Suprapubic skin (tissue), 4 donors: ENCODE results near the gene SIK3.

Experiments
- POLR2A ChIP-seq, 2 donors: fragments of 450-650 bp; IDR thresholded peaks; one replicate each; pipeline ENCODE4 v1.6.1; 2017; ENCODE audit warnings: antibody characterized with exemption in 2 of 2, mild to moderate bottlenecking in 2 of 2, moderate library complexity in 2 of 2
- POLR2AphosphoS5 ChIP-seq, 3 donors: sonication (generic); formaldehyde crosslinking; IDR thresholded peaks; one replicate each; pipeline ENCODE4 v1.6.1; 2017; ENCODE audit warnings: antibody characterized with exemption in 3 of 3
- TF ChIP-seq, protein P1 (sequence below), 2 donors: fragments of 200-600 bp in 1 of 2; fragments of 450-650 bp in 1 of 2; sonication (generic) in 1 of 2; IDR thresholded peaks; one replicate each; pipeline ENCODE4 v1.5.1; 2016 to 2019; ENCODE audit warnings: antibody characterized with exemption in 2 of 2, mild to moderate bottlenecking in 1 of 2, moderate library complexity in 1 of 2

DNA sequence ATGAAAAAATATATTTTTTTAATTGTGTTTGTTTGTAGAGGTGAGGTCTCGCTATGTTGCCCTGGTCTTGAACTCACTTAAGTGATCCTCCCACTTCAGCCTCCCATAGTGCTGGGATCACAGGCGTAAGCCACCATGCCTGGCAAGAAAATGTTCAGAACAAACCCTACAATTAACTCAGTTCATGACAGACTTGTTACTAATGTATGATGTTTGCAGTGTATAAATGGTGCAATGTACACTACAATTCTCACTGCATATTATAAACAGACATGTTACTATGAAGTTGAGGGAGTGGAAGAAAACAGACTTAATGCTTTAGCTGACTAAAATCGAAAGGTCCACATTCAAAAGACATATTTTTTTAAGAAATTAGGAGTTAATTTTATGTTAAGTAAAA, 59.0 kb downstream of the SIK3 start:
- TF ChIP-seq, protein P1, sequence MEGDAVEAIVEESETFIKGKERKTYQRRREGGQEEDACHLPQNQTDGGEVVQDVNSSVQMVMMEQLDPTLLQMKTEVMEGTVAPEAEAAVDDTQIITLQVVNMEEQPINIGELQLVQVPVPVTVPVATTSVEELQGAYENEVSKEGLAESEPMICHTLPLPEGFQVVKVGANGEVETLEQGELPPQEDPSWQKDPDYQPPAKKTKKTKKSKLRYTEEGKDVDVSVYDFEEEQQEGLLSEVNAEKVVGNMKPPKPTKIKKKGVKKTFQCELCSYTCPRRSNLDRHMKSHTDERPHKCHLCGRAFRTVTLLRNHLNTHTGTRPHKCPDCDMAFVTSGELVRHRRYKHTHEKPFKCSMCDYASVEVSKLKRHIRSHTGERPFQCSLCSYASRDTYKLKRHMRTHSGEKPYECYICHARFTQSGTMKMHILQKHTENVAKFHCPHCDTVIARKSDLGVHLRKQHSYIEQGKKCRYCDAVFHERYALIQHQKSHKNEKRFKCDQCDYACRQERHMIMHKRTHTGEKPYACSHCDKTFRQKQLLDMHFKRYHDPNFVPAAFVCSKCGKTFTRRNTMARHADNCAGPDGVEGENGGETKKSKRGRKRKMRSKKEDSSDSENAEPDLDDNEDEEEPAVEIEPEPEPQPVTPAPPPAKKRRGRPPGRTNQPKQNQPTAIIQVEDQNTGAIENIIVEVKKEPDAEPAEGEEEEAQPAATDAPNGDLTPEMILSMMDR (IDR thresholded peaks at IDR 0.05): no peak
- TF ChIP-seq POLR2AphosphoS5 (IDR thresholded peaks at IDR 0.05) (no peak), POLR2A (IDR thresholded peaks at IDR 0.05) (no peak)
